Smooth muscle cell (in vitro differentiated cells): Measurements from ENCODE around the gene NANS. TPM values are rescaled to one million over a fixed set of nuclear protein-coding genes. Genes with fewer than 3 reads are reported as not detected.
"Not testable (repeated sequence)": the region's sequence is repeated elsewhere in the genome, so short reads cannot be mapped to it uniquely, and the experiment has no call there.

Source experiments
- DNase-seq: peaks from one replicate; lab custom pipeline; 2025; ENCODE audit not compliant: unreplicated experiment; lab: John Stamatoyannopoulos, UW
- H2AFZ ChIP-seq: fragments of 200-600 bp; sonication (generic); 2 replicates; pipeline ENCODE4 v1.6.0; 2016; ENCODE audit warnings: antibody characterized with exemption, low read depth, mild to moderate bottlenecking
- H3F3A ChIP-seq: fragments of 200-600 bp; sonication (generic); 2 replicates; pipeline ENCODE4 v1.6.0; 2017; ENCODE audit warnings: antibody characterized with exemption, low read depth
- H3K27ac ChIP-seq: fragments of 200-600 bp; sonication (generic); 2 replicates; pipeline ENCODE4 v1.5.1; 2016; ENCODE audit warnings: low read depth, mild to moderate bottlenecking
- H3K27me3 ChIP-seq: fragments of 200-600 bp; sonication (generic); 2 replicates; pipeline ENCODE4 v1.6.1; 2016; ENCODE audit warnings: low read depth, mild to moderate bottlenecking
- H3K36me3 ChIP-seq: fragments of 200-600 bp; sonication (generic); 2 replicates; pipeline ENCODE4 v1.5.1; 2016; ENCODE audit warnings: low read depth
- H3K4me1 ChIP-seq: fragments of 200-600 bp; sonication (generic); 2 replicates; pipeline ENCODE4 v1.5.1; 2016; ENCODE audit warnings: low read depth
- H3K4me2 ChIP-seq: fragments of 200-600 bp; sonication (generic); 2 replicates; pipeline ENCODE4 v1.6.0; 2016; ENCODE audit warnings: mild to moderate bottlenecking
- H3K4me3 ChIP-seq: fragments of 200-600 bp; sonication (generic); 2 replicates; pipeline ENCODE4 v1.5.1; 2016; ENCODE audit warnings: mild to moderate bottlenecking
- H3K79me2 ChIP-seq: fragments of 200-600 bp; sonication (generic); 2 replicates; pipeline ENCODE4 v1.6.0; 2016; ENCODE audit warnings: low read depth, mild to moderate bottlenecking
- H3K9ac ChIP-seq: fragments of 200-600 bp; sonication (generic); 2 replicates; pipeline ENCODE4 v1.6.0; 2016; ENCODE audit warnings: low read depth
- H3K9me3 ChIP-seq: fragments of 200-600 bp; sonication (generic); replicated peaks from 2 replicates; pipeline ENCODE4 v1.5.1; 2016; ENCODE audit warnings: low read depth
- H4K20me1 ChIP-seq: fragments of 200-600 bp; sonication (generic); 2 replicates; pipeline ENCODE4 v1.6.0; 2016; ENCODE audit warnings: low read depth
- CTCF ChIP-seq: fragments of 200-600 bp; sonication (generic); IDR thresholded peaks from 2 replicates; pipeline ENCODE4 v1.5.1; 2017; ENCODE audit warnings: borderline replicate concordance, mild to moderate bottlenecking, antibody characterized with exemption; ENCODE audit not compliant: insufficient read depth, poor library complexity, severe bottlenecking
- WGBS: methylation state at CpG from one replicate; pipeline ENCODE4 v1.1.7; 2016; ENCODE audit warnings: low lambda C conversion rate; 5-methylcytosine and 5-hydroxymethylcytosine counted together
- polyA plus RNA-seq: library from polyadenylated mRNA; unstranded; fragments of >200 nt; fragmentation: Nextera tagmentation; extraction: Ambion mirVana; gene quantifications from 2 replicates; pipeline ENCODE4 v1.2.1, GENCODE V29; 2016
- total RNA-seq: library from RNA; depleted of rRNA; stranded (reverse); fragments of >200 nt; gene quantifications from 2 replicates; pipeline ENCODE4 v1.2.3, GENCODE V29; 2014

The NANS gene
- total and polyA plus RNA-seq, 2 experiments from 2014 or later, result 59.4 to 117 TPM

DNA sequence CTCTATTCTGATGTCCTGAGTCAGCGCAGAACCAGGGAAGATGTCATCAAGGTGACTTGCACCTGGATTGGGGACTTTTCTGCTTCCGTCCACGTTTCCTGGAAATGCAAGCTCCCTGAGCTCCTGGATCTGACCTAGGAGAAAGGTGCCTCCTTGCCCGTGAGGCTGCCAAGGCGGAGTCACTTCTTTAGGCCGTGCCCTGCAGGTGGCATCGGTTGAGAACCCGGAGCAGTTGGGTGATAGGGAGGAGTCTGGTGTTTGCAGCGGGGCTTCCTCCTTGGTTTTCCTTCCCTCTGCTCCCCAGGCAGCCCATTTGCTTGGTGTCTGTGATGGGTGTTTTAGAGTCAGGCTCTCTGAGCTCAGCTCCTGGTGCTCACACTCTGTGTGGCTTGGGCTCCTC is 15.2 kb downstream of the NANS start:
- WGBS, result 96% methylated on average over 9 of the region's 9 CpGs

DNA sequence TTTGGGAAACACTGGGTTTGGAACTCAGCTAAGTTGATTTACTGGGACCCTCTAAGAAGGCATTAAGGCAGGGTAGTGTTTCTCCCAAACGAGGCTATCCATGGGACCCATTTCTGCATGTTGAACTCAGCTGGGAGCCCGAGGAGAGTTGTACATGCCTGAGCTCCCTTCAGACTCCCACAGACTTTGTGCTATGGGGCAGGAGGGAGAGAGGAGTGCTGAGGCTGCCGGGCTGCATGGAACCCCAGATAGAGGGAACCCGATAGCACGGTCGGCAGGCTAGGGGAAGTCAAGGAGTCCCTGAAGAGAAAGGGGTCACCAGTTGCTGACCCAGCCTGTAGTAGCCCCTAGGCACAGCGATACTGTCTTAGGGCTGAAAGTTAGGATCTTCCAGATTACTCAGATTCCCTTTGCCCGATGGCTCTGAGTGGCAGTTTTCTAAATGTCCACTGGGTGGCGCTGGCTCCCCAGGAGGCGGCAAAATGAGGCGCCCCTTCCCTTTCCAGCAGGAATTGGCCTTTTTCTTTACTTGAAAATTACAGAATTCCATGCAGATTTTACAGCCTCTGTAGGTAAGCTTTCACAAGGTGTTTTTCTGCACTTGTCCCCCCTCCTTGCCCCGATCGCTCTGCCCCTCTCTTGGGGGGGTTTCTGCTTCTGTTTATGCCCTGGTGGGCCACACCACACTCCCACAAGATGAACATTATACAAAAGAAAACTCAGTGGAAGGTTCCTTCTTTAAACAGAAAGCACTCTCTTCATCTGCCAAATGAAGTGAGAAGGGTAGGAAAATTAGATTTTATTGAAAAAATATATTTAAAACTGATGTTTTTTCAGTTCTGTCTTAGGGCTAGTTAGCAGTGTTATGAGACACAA is 17.8 kb downstream of the NANS start:
- no peaks in the 10 kb centered on the region for H3F3A ChIP-seq
- DNase-seq, result peak; percentile 37
- H3K4me1 ChIP-seq, result peaks cover 2% of the 10 kb centered on the region
- no peak overlapping the region for H3K27ac ChIP-seq
- no peaks in the 10 kb centered on the region for H3K36me3 ChIP-seq
- 25% methylated on average over 13 of the region's 13 CpGs for WGBS
- peaks cover 67% of the 10 kb centered on the region for H4K20me1 ChIP-seq
- H3K79me2 ChIP-seq, result no peaks in the 10 kb centered on the region
- peak; percentile 95 for TF ChIP-seq CTCF
- no peaks in the 10 kb centered on the region for H3K9me3 ChIP-seq
- no peaks in the 10 kb centered on the region for H3K27me3 ChIP-seq
- H3K4me2 ChIP-seq, result no peak overlapping the region
- no peak overlapping the region for H2AFZ ChIP-seq
- H3K9ac ChIP-seq, result no peak overlapping the region
- H3K4me3 ChIP-seq, result no peak overlapping the region

More for the DNA sequence above, 15.2 kb downstream of the NANS start:
- Histone ChIP-seq H3K27ac (no peak overlapping the region), H3K9ac (no peak overlapping the region), H3K9me3 (no peaks in the 10 kb centered on the region), H3F3A (no peaks in the 10 kb centered on the region), H3K4me1 (peaks cover 2% of the 10 kb centered on the region), H4K20me1 (peaks cover 70% of the 10 kb centered on the region), H3K79me2 (no peaks in the 10 kb centered on the region), H3K4me3 (no peak overlapping the region), H2AFZ (no peak overlapping the region), H3K27me3 (no peaks in the 10 kb centered on the region), H3K4me2 (no peak overlapping the region), H3K36me3 (no peaks in the 10 kb centered on the region)
- no peak for DNase-seq
- TF ChIP-seq CTCF, result no peak

DNA sequence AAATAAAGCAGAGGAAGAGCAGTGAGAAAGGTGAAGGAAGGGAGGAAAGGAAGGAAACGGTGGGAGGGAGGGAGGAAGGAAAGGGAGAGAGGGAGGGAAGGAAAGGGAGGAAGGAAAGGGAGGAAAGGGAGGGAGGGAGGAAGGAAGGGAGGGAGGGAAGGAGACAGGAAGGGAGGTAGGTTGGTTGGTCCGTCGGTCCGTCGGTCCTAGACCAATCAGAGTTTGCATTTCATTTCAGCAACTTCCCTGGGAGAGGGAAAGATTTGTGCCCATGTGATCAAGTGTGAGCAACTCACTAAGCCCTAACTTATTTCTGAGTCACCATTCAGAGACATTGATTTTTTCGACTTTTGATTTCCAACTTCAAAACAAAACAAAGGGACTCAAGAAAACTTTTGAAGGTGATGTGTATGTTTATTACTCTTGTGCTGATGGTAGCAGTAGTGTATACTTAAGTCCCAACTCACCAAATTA is 18.8 kb downstream of the NANS start:
- WGBS, result 64% methylated on average over 5 of the region's 6 CpGs
- H3K27me3 ChIP-seq, result no peaks in the 10 kb centered on the region
- H3K27ac ChIP-seq, result no peak overlapping the region
- H4K20me1 ChIP-seq, result peaks cover 62% of the 10 kb centered on the region
- no peaks in the 10 kb centered on the region for H3K36me3 ChIP-seq
- no peak overlapping the region for H2AFZ ChIP-seq
- no peak overlapping the region for H3K4me3 ChIP-seq
- H3K79me2 ChIP-seq, result no peaks in the 10 kb centered on the region
- H3K9me3 ChIP-seq, result no peaks in the 10 kb centered on the region
- DNase-seq, result no peak
- peaks cover 2% of the 10 kb centered on the region for H3K4me1 ChIP-seq
- no peak for TF ChIP-seq CTCF
- H3F3A ChIP-seq, result no peaks in the 10 kb centered on the region
- no peak overlapping the region for H3K4me2 ChIP-seq
- H3K9ac ChIP-seq, result no peak overlapping the region

GRCh38 chr9:98076514-98076890 is 20.0 kb downstream of the NANS start:
- not testable (repeated sequence) for DNase-seq, H3K9me3 ChIP-seq, H3K4me2 ChIP-seq, H3K79me2 ChIP-seq, H3K27ac ChIP-seq, H3K4me1 ChIP-seq, H3K9ac ChIP-seq, H3K27me3 ChIP-seq, H3F3A ChIP-seq, H3K4me3 ChIP-seq, H3K36me3 ChIP-seq, H2AFZ ChIP-seq
- 81% methylated on average over 8 of the region's 8 CpGs for WGBS
- H4K20me1 ChIP-seq, result peaks cover 54% of the 10 kb centered on the region
